GM23338 (cell line): ENCODE results near the gene TVP23B. TPM values are rescaled to one million over a fixed set of nuclear protein-coding genes. Genes with fewer than 3 reads are reported as not detected.
A peak's percentile ranks its signal among the peaks of the same experiment; 100 is the strongest.
"Not testable (repeated sequence)": the region's sequence is repeated elsewhere in the genome, so short reads cannot be mapped to it uniquely, and the experiment has no call there.

Experiments
- ATAC-seq: fragments of 200-7000 bp; cut with Tn5 transposase; 3 replicates; pipeline ENCODE4 v1.9.1; 2020
- DNase-seq: peaks from one replicate; pipeline ENCODE4 v3.0.0-alpha.2; 2015; ENCODE audit warnings: low spot score
- H2AFZ ChIP-seq: fragments of 200-600 bp; sonication (generic); 2 replicates; pipeline ENCODE4 v1.8.0; 2016; ENCODE audit warnings: antibody characterized with exemption, mild to moderate bottlenecking, moderate library complexity
- H3F3A ChIP-seq: fragments of 200-600 bp; sonication (generic); replicated peaks from 2 replicates; pipeline ENCODE4 v1.8.0; 2017; ENCODE audit warnings: antibody characterized with exemption, mixed run types, low read depth
- H3K27ac ChIP-seq: fragments of 200-600 bp; sonication (generic); 2 replicates; pipeline ENCODE4 v1.6.1; 2016; ENCODE audit warnings: low read depth
- H3K27me3 ChIP-seq: fragments of 200-600 bp; sonication (generic); 2 replicates; pipeline ENCODE4 v1.8.0; 2016; ENCODE audit warnings: mild to moderate bottlenecking, mixed run types, moderate library complexity; ENCODE audit not compliant: insufficient read depth
- H3K36me3 ChIP-seq: fragments of 200-600 bp; sonication (generic); 2 replicates; pipeline ENCODE4 v1.8.0; 2016; ENCODE audit warnings: mild to moderate bottlenecking; ENCODE audit not compliant: insufficient read depth
- H3K4me1 ChIP-seq: fragments of 200-600 bp; sonication (generic); 2 replicates; pipeline ENCODE4 v1.8.0; 2016; ENCODE audit warnings: mild to moderate bottlenecking, moderate library complexity; ENCODE audit not compliant: insufficient read depth
- H3K4me2 ChIP-seq: fragments of 200-600 bp; sonication (generic); 2 replicates; pipeline ENCODE4 v1.7.1; 2017; ENCODE audit warnings: mixed run types
- H3K4me3 ChIP-seq: fragments of 200-600 bp; sonication (generic); 2 replicates; pipeline ENCODE4 v1.6.1; 2016; ENCODE audit warnings: mixed run types
- H3K79me2 ChIP-seq: fragments of 200-600 bp; sonication (generic); replicated peaks from 2 replicates; pipeline ENCODE4 v1.8.0; 2017; ENCODE audit warnings: mild to moderate bottlenecking; ENCODE audit not compliant: insufficient read depth
- H3K9me2 ChIP-seq: fragments of 200-600 bp; sonication (generic); 2 replicates; pipeline ENCODE4 v1.8.0; 2017; ENCODE audit not compliant: insufficient read depth
- H4K20me1 ChIP-seq: fragments of 200-600 bp; sonication (generic); replicated peaks from 2 replicates; pipeline ENCODE4 v1.8.0; 2017; ENCODE audit warnings: mild to moderate bottlenecking; ENCODE audit not compliant: insufficient read depth
- H3K27ac Mint-ChIP-seq: 2 replicates; pipeline ENCODE4 v1.8.0; 2020; ENCODE audit warnings: inconsistent platforms, mild to moderate bottlenecking, moderate library complexity, mixed read lengths
- H3K27me3 Mint-ChIP-seq: 3 replicates; pipeline ENCODE4 v1.8.0; 2022; ENCODE audit warnings: low read depth, mild to moderate bottlenecking, moderate library complexity, mixed read lengths, inconsistent platforms; ENCODE audit not compliant: insufficient read depth, poor library complexity
- H3K36me3 Mint-ChIP-seq: 3 replicates; pipeline ENCODE4 v1.8.0; 2021; ENCODE audit warnings: low read depth, mild to moderate bottlenecking, inconsistent platforms, moderate library complexity, mixed read lengths
- H3K4me1 Mint-ChIP-seq: 3 replicates; pipeline ENCODE4 v1.8.0; 2020; ENCODE audit warnings: mild to moderate bottlenecking, inconsistent platforms, mixed read lengths
- H3K4me3 Mint-ChIP-seq: 3 replicates; pipeline ENCODE4 v1.8.0; 2021; ENCODE audit warnings: moderate library complexity, mild to moderate bottlenecking, inconsistent platforms, mixed read lengths
- H3K9me3 Mint-ChIP-seq: 3 replicates; pipeline ENCODE4 v1.8.0; 2020; ENCODE audit warnings: moderate library complexity, mild to moderate bottlenecking, inconsistent platforms, mixed read lengths
- polyA plus RNA-seq: library from polyadenylated mRNA; unstranded; fragments of >200 nt; fragmentation: Nextera tagmentation; extraction: Ambion mirVana; gene quantifications from 2 replicates; pipeline ENCODE4 v1.2.1, GENCODE V29; 2016
- total RNA-seq: library from RNA; depleted of rRNA; stranded (reverse); fragments of >200 nt; shearing (Covaris generic); gene quantifications from 2 replicates; pipeline ENCODE4 v1.2.3, GENCODE V29; 2014

The TVP23B gene
- total and polyA plus RNA-seq, 2 experiments from 2014 or later: 26.3 to 27.4 TPM

DNA sequence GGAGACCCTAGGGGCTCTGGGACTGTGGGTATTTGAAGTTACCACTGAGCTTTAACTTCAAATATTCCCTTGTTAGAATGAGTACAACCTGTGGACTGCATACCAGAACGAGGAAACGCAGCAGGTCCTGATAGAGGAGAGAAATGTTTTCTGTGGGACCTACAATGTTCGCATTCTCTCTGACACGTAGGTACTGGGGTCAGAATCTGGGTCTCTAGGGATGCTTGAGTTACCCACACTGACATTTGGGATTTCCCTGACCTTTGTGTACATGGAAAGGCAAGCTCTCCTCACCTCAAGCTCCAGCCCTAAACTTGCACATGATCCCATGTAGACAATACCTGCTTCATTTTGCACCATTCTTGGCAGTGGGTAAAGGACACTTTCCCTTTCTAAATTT, 25.0 kb upstream of the TVP23B start:
- not testable (repeated sequence) for H3K4me1 Mint-ChIP-seq, H3K9me2 ChIP-seq, H3K79me2 ChIP-seq, H3K36me3 Mint-ChIP-seq, H3K36me3 ChIP-seq, ATAC-seq, H3K4me3 Mint-ChIP-seq, H3K4me3 ChIP-seq, H3K9me3 Mint-ChIP-seq, H3K27ac ChIP-seq, H3F3A ChIP-seq, H3K4me1 ChIP-seq, H3K4me2 ChIP-seq, DNase-seq, H3K27me3 ChIP-seq, H4K20me1 ChIP-seq, H3K27me3 Mint-ChIP-seq, H2AFZ ChIP-seq, H3K27ac Mint-ChIP-seq

DNA sequence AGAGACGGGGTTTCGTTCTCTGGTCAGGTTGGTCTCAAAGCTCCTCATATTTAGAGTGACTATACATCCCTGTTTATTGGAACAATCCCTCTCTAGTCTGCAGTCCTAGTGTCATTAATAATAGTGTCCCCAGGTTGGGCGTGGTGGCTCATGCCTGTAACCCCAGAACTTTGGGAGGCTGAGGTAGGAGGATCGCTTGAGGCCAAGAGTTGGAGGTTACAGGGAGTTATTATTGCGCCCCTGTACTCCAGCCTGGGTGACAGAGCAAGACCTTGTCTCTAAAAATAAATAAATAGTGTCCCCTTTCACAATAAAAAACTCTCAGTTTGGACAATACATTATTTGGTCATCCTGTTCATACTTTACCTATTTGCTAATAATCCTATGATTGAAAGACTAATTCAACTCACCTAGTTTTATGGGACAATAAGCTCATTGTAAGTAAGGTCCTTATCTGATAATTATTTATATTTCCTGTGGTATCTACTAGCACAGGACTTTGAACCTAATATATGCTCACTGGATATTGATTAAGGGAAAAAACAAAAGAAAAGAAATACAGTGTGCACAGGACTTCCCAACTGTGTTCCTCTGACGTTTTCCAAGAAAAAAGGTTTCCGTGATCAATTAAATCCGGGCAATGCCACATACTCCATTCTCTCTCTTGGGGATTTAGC, 23.5 kb upstream of the TVP23B start:
- not testable (repeated sequence) for H3K36me3 Mint-ChIP-seq, H3K9me3 Mint-ChIP-seq, H3K27me3 ChIP-seq, H3K27me3 Mint-ChIP-seq, H4K20me1 ChIP-seq, H3K4me1 ChIP-seq, H2AFZ ChIP-seq, H3K79me2 ChIP-seq, H3K4me3 Mint-ChIP-seq, H3K27ac ChIP-seq, H3K4me1 Mint-ChIP-seq, H3K36me3 ChIP-seq, H3K27ac Mint-ChIP-seq, H3F3A ChIP-seq, ATAC-seq, H3K9me2 ChIP-seq, H3K4me2 ChIP-seq, DNase-seq, H3K4me3 ChIP-seq

GRCh38 chr17:18758344-18758743, 22.6 kb upstream of the TVP23B start:
- H3K4me3 ChIP-seq, DNase-seq, H2AFZ ChIP-seq, H3K36me3 Mint-ChIP-seq, H4K20me1 ChIP-seq, H3K4me2 ChIP-seq, H3F3A ChIP-seq, H3K27ac Mint-ChIP-seq, H3K9me2 ChIP-seq, H3K4me1 Mint-ChIP-seq, H3K27me3 ChIP-seq, H3K36me3 ChIP-seq, H3K4me1 ChIP-seq, H3K27me3 Mint-ChIP-seq, H3K27ac ChIP-seq, H3K9me3 Mint-ChIP-seq, ATAC-seq, H3K4me3 Mint-ChIP-seq, H3K79me2 ChIP-seq: not testable (repeated sequence)

DNA sequence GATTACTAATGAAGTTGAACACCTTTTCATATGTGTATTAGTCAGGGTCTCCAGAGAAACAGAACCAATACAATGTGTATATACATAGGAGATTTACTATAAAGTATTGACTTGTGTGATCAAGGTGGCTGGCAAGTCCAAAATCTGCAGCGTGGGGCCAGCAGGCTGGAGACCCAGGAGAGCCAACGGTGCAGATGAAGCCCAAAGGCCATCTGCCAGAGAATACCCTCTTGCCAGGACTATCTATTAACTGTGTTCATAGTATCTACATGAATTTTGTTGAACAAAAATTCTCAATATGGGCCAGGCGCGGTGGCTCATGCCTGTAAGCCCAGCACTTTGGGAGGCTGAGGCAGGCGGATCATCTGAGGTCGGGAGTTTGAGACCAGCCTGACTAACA, 20.8 kb upstream of the TVP23B start:
- H3K79me2 ChIP-seq, ATAC-seq, H3K27ac Mint-ChIP-seq, H3K27me3 ChIP-seq, H3K27ac ChIP-seq, H3K4me2 ChIP-seq, H3K27me3 Mint-ChIP-seq, H3K9me2 ChIP-seq, H3K4me1 Mint-ChIP-seq, H2AFZ ChIP-seq, H3K9me3 Mint-ChIP-seq, H4K20me1 ChIP-seq, H3F3A ChIP-seq, H3K4me1 ChIP-seq, H3K4me3 ChIP-seq, DNase-seq, H3K4me3 Mint-ChIP-seq, H3K36me3 Mint-ChIP-seq, H3K36me3 ChIP-seq: not testable (repeated sequence)

- not testable (repeated sequence) for H3K4me1 Mint-ChIP-seq, H3K4me3 Mint-ChIP-seq, H4K20me1 ChIP-seq, H3K4me3 ChIP-seq, H3K27me3 Mint-ChIP-seq, H3K36me3 Mint-ChIP-seq, DNase-seq, H2AFZ ChIP-seq, H3F3A ChIP-seq, H3K4me1 ChIP-seq, H3K36me3 ChIP-seq, H3K9me3 Mint-ChIP-seq, H3K27ac Mint-ChIP-seq, H3K79me2 ChIP-seq, H3K4me2 ChIP-seq, H3K9me2 ChIP-seq, H3K27me3 ChIP-seq, H3K27ac ChIP-seq
- peak; percentile 84 for ATAC-seq
These were observed 10.4 kb upstream of the TVP23B start for GRCh38 chr17:18770572-18770971.

DNA sequence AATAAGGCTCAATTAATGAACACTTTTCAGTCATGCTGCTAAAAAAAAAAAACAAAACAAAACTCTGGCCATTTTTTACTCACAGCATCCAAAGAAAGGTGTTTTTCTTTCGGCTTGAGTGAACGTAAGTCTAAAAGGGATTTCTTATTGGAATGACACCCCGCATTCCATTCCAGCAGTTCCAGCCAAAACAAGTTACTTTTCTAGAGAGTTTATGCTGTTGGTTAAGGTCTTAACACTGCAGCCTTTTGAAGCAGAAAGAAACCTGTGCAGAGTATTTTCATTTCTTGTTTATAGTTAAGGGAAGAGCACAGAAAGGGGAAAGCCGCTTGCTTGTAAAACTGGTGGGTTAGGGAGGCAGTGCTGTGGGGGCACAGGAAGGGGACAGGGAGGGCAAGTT, 9.9 kb upstream of the TVP23B start:
- H3K4me1 Mint-ChIP-seq, H3K27me3 Mint-ChIP-seq, H3K27me3 ChIP-seq, H3K4me1 ChIP-seq, H3K4me2 ChIP-seq, H3K9me2 ChIP-seq, H4K20me1 ChIP-seq, H3K27ac Mint-ChIP-seq, H3K4me3 ChIP-seq, H3F3A ChIP-seq, H3K79me2 ChIP-seq, H3K36me3 ChIP-seq, ATAC-seq, H3K9me3 Mint-ChIP-seq, DNase-seq, H2AFZ ChIP-seq, H3K4me3 Mint-ChIP-seq, H3K27ac ChIP-seq, H3K36me3 Mint-ChIP-seq: not testable (repeated sequence)
